ENCODE results near the gene BFAR. TPM values are rescaled to one million over a fixed set of nuclear protein-coding genes. Genes with fewer than 3 reads are reported as not detected.

BFAR gene
- total RNA-seq: 10 to 100 TPM; 41.4 to 62.2 TPM

DNA sequence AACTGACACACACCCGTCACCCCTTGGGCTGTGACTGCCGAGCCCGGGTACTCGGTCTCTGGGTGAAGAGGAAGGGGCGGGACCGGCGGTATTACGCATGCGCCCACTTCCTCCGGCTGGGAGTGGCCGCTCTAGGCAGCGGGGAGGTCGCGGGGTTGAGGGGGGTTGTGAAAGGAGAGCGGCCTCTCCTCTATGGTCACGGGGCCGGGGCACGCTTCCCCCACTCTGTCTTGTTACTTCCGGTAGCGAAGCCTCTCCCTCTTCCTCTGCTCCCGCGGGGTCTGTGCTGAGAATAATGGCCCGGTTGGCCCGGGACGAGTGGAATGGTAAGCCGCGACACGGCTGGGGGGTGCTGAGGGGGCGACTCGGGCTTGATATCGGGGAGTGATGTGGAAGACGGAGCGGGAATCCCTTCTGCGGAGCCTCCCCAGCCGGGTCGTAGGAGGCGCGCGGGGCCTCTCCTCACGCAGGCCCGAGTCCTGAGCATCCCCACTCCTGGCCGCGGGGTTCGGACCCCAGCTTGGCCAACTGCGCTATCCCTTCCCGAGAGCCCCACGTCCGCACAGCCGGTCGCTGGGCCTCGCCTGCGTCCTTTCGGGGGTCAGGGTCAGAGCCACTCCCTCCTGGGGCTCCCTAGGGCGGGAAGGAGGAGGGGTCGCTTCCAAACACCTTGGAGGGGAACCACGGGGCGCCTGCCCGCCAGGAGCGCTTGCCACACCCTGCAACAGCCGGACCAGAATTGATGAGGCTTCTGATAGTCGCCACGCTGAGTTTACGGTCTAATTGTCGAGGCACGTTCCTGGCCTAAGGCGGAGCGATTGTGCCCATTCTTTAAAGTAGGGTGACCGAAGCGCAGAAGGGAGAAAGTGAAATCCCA, at the start of gene BFAR:
Gene BFAR, plus strand, starts transcription at position 259 of the 877 bp plus-strand sequence. CDS start 11,396 bp downstream, outside the sequence.
- Mint-ChIP-seq H3K9me3 (peaks cover 4% of the 10 kb centered on the region), H3K27ac (peak within 1 kb of the TSS; percentile 99), H3K4me1 (peaks cover 26% of the 10 kb centered on the region), H3K4me3 (peak within 1 kb of the TSS; percentile 78), H3K27me3 (no peaks in the 10 kb centered on the region), H3K36me3 (ENCODE audit: low read depth) (peaks cover 64% of the 10 kb centered on the region)
- ATAC-seq (replicated peaks): peak; percentile 81

- H3K4me1 Mint-ChIP-seq: no peaks in the 10 kb centered on the region
- no peak overlapping the region for H3K4me3 Mint-ChIP-seq
- no peaks in the 10 kb centered on the region for H3K9me3 Mint-ChIP-seq
- no peak for ATAC-seq (replicated peaks)
- no peak overlapping the region for H3K27ac Mint-ChIP-seq
- H3K36me3 Mint-ChIP-seq (ENCODE audit: low read depth): peaks cover 99% of the 10 kb centered on the region
- no peaks in the 10 kb centered on the region for H3K27me3 Mint-ChIP-seq
Observed at GRCh38 chr16:14585287-14585686, 47.5 kb upstream of the BFAR start.

DNA sequence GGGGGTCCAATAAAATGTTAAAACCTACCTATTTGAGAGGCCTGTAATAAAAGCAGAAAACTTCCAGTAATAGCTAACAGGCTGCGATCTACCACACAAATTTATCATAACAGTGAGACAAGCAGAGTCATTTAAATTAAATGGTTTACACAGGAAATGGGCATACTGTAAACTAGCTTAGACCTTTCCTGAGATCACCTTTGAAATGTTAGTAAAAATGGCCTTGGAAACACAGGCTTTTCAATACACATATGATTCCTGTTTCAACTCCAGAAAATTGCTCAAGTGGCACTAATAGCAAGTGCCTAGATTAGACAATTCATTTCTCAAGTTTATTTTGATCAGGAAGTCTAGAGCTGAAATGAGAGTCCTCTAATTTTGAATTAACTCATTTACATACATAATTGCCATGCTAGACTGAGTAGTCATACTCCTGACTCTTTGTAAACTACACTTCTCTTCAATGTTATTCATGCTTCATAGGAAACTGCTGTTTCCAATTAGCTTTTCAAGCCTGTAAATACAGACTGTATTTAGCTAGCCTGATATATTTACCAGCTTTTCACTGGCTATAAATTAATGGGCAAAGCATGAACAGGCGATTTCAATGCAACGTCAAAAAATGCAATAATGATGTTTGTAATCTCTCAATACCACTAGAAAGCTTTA, 46.0 kb upstream of the BFAR start:
- H3K4me3 Mint-ChIP-seq: no peak overlapping the region
- no peaks in the 10 kb centered on the region for H3K9me3 Mint-ChIP-seq
- H3K36me3 Mint-ChIP-seq (ENCODE audit: low read depth): peaks cover 99% of the 10 kb centered on the region
- ATAC-seq (replicated peaks): no peak
- H3K27me3 Mint-ChIP-seq: no peaks in the 10 kb centered on the region
- H3K27ac Mint-ChIP-seq: no peak overlapping the region
- no peaks in the 10 kb centered on the region for H3K4me1 Mint-ChIP-seq

- no peak for ATAC-seq (replicated peaks)
- Mint-ChIP-seq H3K4me1 (no peaks in the 10 kb centered on the region), H3K4me3 (no peak overlapping the region), H3K9me3 (no peaks in the 10 kb centered on the region), H3K27me3 (no peaks in the 10 kb centered on the region), H3K36me3 (ENCODE audit: low read depth) (peaks cover 92% of the 10 kb centered on the region), H3K27ac (no peak overlapping the region)
Observed at GRCh38 chr16:14600164-14600563, 32.6 kb upstream of the BFAR start.

DNA sequence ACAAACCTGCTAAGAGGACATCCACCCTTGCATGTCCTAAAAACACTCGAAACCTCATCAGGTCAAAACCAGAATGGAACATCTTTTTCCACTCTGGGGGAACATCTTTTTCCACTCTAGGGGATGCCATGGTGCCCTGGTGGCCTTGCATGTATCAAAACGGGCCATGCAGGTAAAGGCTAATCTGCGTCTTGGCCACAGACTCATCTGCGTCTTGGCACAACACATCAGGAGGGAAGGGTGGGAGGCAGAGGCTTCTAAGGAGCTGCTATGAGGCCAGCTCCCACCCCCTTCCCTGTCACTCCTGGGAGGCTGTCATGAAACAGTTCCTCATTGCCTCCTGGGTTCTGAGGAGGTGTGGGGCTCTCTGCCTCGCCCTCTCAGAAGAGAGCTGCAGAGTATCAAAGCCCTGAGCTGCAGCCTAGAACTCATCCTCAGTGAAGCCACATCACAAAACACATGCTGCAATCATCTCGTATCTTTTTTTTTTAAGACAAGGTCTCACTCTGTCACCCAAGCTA, 30.2 kb upstream of the BFAR start:
- H3K4me3 Mint-ChIP-seq: no peak overlapping the region
- no peaks in the 10 kb centered on the region for H3K27me3 Mint-ChIP-seq
- no peaks in the 10 kb centered on the region for H3K9me3 Mint-ChIP-seq
- H3K4me1 Mint-ChIP-seq: no peaks in the 10 kb centered on the region
- ATAC-seq (replicated peaks): no peak
- H3K36me3 Mint-ChIP-seq (ENCODE audit: low read depth): peaks cover 94% of the 10 kb centered on the region
- H3K27ac Mint-ChIP-seq: no peak overlapping the region

DNA sequence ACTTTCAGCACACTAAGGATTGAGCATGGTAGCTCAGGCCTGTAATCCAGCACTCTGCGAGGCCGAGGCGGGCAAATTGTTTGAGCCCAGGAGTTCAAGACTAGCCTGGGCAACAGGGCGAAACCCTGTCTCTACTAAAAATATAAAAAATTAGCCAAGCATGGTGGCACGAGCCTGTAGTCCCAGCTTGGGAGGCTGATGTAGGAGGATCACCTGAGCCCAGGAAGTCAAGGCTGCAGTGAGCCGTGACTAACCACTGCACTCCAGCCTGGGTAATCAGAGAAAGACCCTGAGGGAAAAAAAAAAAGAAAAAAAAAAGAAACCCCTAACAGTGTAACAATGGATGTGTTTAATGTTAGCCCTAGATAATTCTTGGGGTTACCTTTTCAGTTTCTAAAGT, 26.6 kb upstream of the BFAR start:
- Mint-ChIP-seq H3K9me3 (no peaks in the 10 kb centered on the region), H3K4me1 (no peaks in the 10 kb centered on the region), H3K27me3 (no peaks in the 10 kb centered on the region), H3K27ac (no peak overlapping the region), H3K4me3 (no peak overlapping the region), H3K36me3 (ENCODE audit: low read depth) (peaks cover 94% of the 10 kb centered on the region)
- no peak for ATAC-seq (replicated peaks)

DNA sequence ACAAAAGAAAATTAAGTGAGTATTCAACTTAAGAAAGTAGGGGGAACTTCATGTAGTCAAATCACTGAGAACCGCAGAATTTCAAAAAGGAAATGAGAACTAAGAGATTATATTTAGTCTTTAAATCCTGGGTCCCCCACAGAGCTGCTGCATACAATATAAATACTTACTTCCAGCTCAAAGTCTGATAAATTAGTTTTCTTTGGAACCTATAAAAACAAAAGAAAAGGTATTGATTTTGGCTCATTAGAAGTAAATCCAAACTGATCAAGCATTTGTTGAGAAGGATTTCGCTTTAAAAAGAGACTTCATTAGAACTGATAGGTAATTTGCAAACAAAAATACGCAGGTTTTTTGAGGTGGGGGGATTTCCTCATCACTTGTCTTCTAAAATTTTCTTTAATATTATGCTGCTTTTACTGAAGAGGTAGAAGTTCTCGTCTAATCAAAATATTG, 24.6 kb upstream of the BFAR start:
- no peak for ATAC-seq (replicated peaks)
- no peaks in the 10 kb centered on the region for H3K9me3 Mint-ChIP-seq
- no peak overlapping the region for H3K4me3 Mint-ChIP-seq
- H3K27ac Mint-ChIP-seq: no peak overlapping the region
- H3K4me1 Mint-ChIP-seq: no peaks in the 10 kb centered on the region
- peaks cover 91% of the 10 kb centered on the region for H3K36me3 Mint-ChIP-seq (ENCODE audit: low read depth)
- no peaks in the 10 kb centered on the region for H3K27me3 Mint-ChIP-seq

DNA sequence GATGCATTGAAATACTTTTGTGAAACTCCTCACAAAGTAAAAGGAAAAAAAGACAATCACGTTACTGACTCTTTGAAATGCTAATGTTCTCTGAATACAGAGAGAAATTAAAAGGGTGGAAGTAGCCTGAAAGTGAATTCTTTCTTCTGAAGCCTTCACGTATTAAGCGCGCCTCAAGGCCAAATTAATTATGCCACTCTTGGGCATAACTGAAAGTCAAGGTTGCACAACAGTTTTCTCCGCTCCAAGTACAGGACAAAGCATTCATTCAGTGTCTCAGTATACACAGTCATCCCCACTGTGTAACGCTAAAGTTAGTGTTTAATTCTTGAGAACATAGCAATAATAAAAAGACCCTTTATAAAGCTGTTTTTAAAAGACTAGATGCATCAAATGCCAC, 24.1 kb upstream of the BFAR start:
- Mint-ChIP-seq H3K9me3 (no peaks in the 10 kb centered on the region), H3K4me3 (no peak overlapping the region), H3K36me3 (ENCODE audit: low read depth) (peaks cover 91% of the 10 kb centered on the region), H3K4me1 (no peaks in the 10 kb centered on the region), H3K27ac (no peak overlapping the region), H3K27me3 (no peaks in the 10 kb centered on the region)
- no peak for ATAC-seq (replicated peaks)

DNA sequence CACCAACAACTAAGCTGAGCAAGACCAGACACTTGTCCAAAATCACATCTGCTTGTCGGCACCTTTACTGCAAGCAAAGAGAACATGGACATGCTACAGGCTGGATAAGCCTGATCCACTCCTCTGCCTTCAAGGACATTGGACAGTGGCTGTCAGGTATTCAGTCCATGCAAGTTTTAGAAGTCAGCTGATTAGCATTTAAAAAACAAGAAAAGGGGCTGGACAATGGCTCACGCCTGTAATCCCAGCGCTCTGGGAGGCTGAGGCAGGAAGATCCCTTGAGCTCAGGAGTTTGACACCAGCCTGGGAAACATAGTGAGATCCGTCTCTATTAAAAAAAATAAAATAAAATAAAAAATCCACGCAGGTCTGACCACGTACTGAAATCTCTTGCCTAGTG, 23.0 kb upstream of the BFAR start:
- no peaks in the 10 kb centered on the region for H3K9me3 Mint-ChIP-seq
- no peak overlapping the region for H3K27ac Mint-ChIP-seq
- H3K4me1 Mint-ChIP-seq: no peaks in the 10 kb centered on the region
- H3K36me3 Mint-ChIP-seq (ENCODE audit: low read depth): peaks cover 93% of the 10 kb centered on the region
- no peaks in the 10 kb centered on the region for H3K27me3 Mint-ChIP-seq
- H3K4me3 Mint-ChIP-seq: no peak overlapping the region
- ATAC-seq (replicated peaks): no peak

DNA sequence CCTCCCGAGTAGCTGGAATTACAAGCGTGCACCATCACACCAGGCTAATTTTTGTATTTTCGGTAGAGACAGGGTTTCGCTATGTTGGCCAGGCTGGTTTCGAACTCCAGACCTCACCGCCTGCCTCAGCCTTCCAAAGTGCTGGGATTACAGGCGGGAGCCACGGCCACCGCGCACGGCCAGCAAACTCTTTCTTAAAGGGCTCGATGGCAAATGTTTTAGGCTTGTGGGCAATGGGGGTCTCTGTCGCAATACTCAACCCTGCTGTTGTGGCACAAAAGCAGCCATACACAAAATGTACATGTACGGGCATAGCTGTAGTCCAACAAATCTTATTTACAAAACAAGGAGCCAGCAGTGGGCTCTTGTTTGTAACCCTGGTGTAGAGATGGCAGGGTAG, 21.1 kb upstream of the BFAR start:
- H3K4me1 Mint-ChIP-seq: no peaks in the 10 kb centered on the region
- ATAC-seq (replicated peaks): no peak
- peaks cover 96% of the 10 kb centered on the region for H3K36me3 Mint-ChIP-seq (ENCODE audit: low read depth)
- H3K27ac Mint-ChIP-seq: no peak overlapping the region
- no peaks in the 10 kb centered on the region for H3K9me3 Mint-ChIP-seq
- no peaks in the 10 kb centered on the region for H3K27me3 Mint-ChIP-seq
- no peak overlapping the region for H3K4me3 Mint-ChIP-seq

- no peak overlapping the region for H3K27ac Mint-ChIP-seq
- H3K4me1 Mint-ChIP-seq: no peaks in the 10 kb centered on the region
- H3K36me3 Mint-ChIP-seq (ENCODE audit: low read depth): peaks cover 96% of the 10 kb centered on the region
- H3K27me3 Mint-ChIP-seq: no peaks in the 10 kb centered on the region
- no peak overlapping the region for H3K4me3 Mint-ChIP-seq
- H3K9me3 Mint-ChIP-seq: no peaks in the 10 kb centered on the region
- no peak for ATAC-seq (replicated peaks)
Observed at GRCh38 chr16:14613991-14614390, 18.8 kb upstream of the BFAR start.

GRCh38 chr16:14616280-14616679, 16.5 kb upstream of the BFAR start:
- ATAC-seq (replicated peaks): no peak
- no peak overlapping the region for H3K27ac Mint-ChIP-seq
- H3K4me1 Mint-ChIP-seq: no peaks in the 10 kb centered on the region
- H3K9me3 Mint-ChIP-seq: no peaks in the 10 kb centered on the region
- no peaks in the 10 kb centered on the region for H3K27me3 Mint-ChIP-seq
- H3K4me3 Mint-ChIP-seq: no peak overlapping the region
- H3K36me3 Mint-ChIP-seq (ENCODE audit: low read depth): peaks cover 94% of the 10 kb centered on the region

DNA sequence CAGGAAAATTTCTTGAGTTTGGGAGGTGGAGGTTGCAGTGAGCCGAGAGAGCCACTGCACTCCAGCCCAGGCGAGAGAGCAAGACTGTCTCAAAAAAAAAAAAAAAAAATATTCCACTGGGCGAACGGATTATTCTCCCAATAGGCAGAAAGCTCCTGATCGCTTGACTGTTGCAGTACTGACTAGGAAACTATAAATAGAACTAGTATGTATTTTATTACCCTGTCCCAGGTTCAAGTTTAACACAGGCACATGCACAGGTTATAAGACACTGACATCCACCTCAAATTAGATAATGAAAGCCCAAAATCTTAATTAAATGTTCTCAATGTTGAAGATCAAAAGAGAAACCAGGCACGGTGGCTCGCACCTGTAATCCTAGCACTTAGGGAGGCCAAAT, 14.2 kb upstream of the BFAR start:
- Mint-ChIP-seq H3K36me3 (ENCODE audit: low read depth) (peaks cover 99% of the 10 kb centered on the region), H3K4me1 (no peaks in the 10 kb centered on the region), H3K27me3 (no peaks in the 10 kb centered on the region), H3K4me3 (no peak overlapping the region), H3K9me3 (no peaks in the 10 kb centered on the region), H3K27ac (no peak overlapping the region)
- ATAC-seq (replicated peaks): no peak

DNA sequence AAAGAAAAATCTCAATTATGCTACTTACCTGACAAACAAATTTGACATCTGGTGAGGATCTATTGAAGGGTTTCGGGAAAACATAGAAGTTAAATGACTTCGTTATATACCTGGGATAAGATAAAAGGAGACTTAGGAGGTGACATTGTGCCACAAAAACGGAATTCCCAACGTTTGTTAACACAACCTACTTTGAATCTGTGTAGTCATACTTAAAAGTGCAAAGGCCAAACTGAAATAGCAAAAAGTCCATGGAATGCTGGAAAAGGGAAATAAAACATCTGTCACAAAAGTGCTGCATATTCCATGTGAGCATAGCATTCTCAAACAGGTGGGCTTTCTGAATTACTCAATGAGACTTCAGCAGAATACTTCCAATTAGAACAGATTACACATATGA, 5.7 kb upstream of the BFAR start:
- H3K36me3 Mint-ChIP-seq (ENCODE audit: low read depth): peaks cover 79% of the 10 kb centered on the region
- no peaks in the 10 kb centered on the region for H3K27me3 Mint-ChIP-seq
- peaks cover 4% of the 10 kb centered on the region for H3K9me3 Mint-ChIP-seq
- H3K27ac Mint-ChIP-seq: no peak overlapping the region
- no peak for ATAC-seq (replicated peaks)
- H3K4me1 Mint-ChIP-seq: peaks cover 15% of the 10 kb centered on the region
- no peak overlapping the region for H3K4me3 Mint-ChIP-seq

All from activated T-helper 17 cell treated with anti-CD3 and anti-CD28 coated beads, Interleukin-2, amount 50 U/mL, for 72 hours (primary cell).